Stomach (tissue), 9 donors: ENCODE results near the gene OBSCN. TPM values are rescaled to one million over a fixed set of nuclear protein-coding genes. Genes with fewer than 3 reads are reported as not detected.

Experiments
- DNase-seq, 2 donors: peaks; one replicate each; pipeline versions ENCODE4 v3.0.0 to v3.0.0-alpha.2; 2013 to 2019
- H3K27ac ChIP-seq, 5 donors: fragments of 200-600 bp in 4 of 5; sonication (generic) in 4 of 5; one replicate each; pipeline ENCODE4 v1.5.1; 2013 to 2019; ENCODE audit warnings: mild to moderate bottlenecking in 1 of 5, moderate library complexity in 1 of 5
- H3K27me3 ChIP-seq, 3 donors: fragments of 200-600 bp; sonication (generic); one replicate each; pipeline ENCODE4 v1.5.1; 2017 to 2019; ENCODE audit warnings: mixed run types in 1 of 3
- H3K36me3 ChIP-seq, 4 donors: fragments of 200-600 bp; sonication (generic); 1 replicate in 3 of 4; 2 replicates in 1 of 4; pipeline ENCODE4 v1.5.1; 2016 to 2019
- H3K4me1 ChIP-seq, 4 donors: fragments of 200-600 bp; sonication (generic); one replicate each; pipeline ENCODE4 v1.5.1; 2016 to 2019
- H3K4me3 ChIP-seq, 4 donors: fragments of 200-600 bp; sonication (generic) in 3 of 4; one replicate each; pipeline ENCODE4 v1.5.1; 2016 to 2019; ENCODE audit warnings: mild to moderate bottlenecking in 1 of 4
- H3K9me3 ChIP-seq, 4 donors: fragments of 200-600 bp; sonication (generic); one replicate each; pipeline ENCODE4 v1.5.1; 2016 to 2019
- EP300 ChIP-seq: sonication (generic); formaldehyde crosslinking; IDR thresholded peaks from one replicate; pipeline ENCODE4 v1.6.1; 2017; ENCODE audit warnings: antibody characterized with exemption
- POLR2A ChIP-seq, 4 donors: fragments of 450-650 bp; IDR thresholded peaks; one replicate each; pipeline ENCODE4 v1.6.1; 2016; ENCODE audit warnings: antibody characterized with exemption in 4 of 4, control low read depth in 2 of 4, mild to moderate bottlenecking in 1 of 4, moderate library complexity in 1 of 4
- POLR2AphosphoS5 ChIP-seq, 3 donors: sonication (generic); formaldehyde crosslinking; IDR thresholded peaks; one replicate each; pipeline ENCODE4 v1.6.1; 2016; ENCODE audit warnings: antibody characterized with exemption in 3 of 3
- WGBS, 5 donors: extraction: QIAGEN DNeasy Blood & Tissue Kit in 3 of 5; methylation state at CpG; one replicate each; pipeline versions ENCODE4 v1.1.5 to v1.1.7; 2013 to 2018; 5-methylcytosine and 5-hydroxymethylcytosine counted together
- intact Hi-C: fragments of 100-400 bp; cut with DNase I; formaldehyde crosslinking; loops from one replicate; pipeline ENCODE4 v1.15.1; 2023; ENCODE audit warnings: low total_unique reads
- polyA plus RNA-seq, 3 donors: library from polyadenylated mRNA; stranded (reverse); fragments of 200-250 nt; gene quantifications; one replicate each; pipeline ENCODE4 v1.2.3, GENCODE V29; 2013
- total RNA-seq, 5 donors: library from RNA; depleted of rRNA; stranded (reverse); fragments of >200 nt; gene quantifications; one replicate each; pipeline versions ENCODE4 v1.1.0 to v1.2.3, GENCODE V29; 2014 to 2016
- TF ChIP-seq, protein P1 (sequence below), 7 experiments: fragments of 450-650 bp in 4 of 7; fragments of 200-600 bp in 3 of 7; sonication (generic) in 3 of 7; IDR thresholded peaks; one replicate each; pipeline ENCODE4 v1.5.1; 2016 to 2019; ENCODE audit warnings: antibody characterized with exemption in 7 of 7, control low read depth in 2 of 7, mild to moderate bottlenecking in 1 of 7
- donor health status: healthy with polysubstance abuse.
- donor health status: Bipolar disorder and iron deficiency.
- donor health status: healthy.

OBSCN gene
- total and polyA plus RNA-seq, 8 donors: 7.2 to 111 (median 24.7) TPM

DNA sequence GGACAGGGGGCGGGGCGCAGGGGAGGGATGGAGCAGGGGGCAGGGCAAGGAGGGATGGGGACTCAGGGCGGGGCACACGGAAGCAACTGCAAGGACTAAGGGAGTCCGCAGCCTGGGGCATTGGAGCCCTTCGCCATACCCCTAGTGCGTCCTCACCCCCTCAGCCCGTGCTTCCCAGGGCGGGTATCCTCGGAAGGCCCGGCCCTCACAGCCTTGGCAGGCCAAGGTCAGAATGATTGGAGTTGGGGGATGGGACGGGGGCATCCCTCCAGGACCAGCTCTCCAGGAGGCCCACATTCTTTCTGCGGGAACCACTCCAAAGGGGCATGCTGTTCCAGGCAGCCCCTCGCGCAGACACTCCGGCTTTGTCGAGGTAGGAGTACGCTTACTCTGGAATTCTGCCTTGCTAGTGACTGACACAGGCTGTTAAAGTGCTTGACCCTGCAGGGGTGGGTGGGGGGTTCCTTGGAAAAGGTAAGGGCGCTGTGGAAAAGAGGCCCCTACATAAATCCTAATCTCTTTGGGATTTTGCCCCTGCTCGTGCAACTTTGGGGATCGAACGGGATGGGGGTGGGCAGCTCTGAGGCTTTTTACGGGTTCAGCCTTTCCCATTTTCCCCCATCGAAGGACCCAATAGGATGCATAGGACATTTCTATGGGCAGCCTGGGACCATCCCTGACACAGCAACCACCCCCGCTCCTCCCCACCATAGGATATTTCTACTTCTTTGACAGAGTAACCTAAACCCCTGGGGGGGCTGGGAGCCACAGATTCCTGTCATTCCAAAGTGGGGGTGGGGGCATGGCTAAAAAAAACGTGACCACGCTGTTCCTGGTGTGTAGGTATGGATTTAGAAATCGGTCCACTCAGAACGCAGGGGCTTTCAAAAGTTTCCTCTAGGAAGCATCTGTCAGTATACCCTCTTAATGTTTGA lies 199.5 kb downstream of the OBSCN start:
- WGBS, 5 donors: 21 to 29% (median 23%) methylated on average over 26 to 29 of the region's 29 CpGs
- Histone ChIP-seq H3K27ac (peak overlapping the region; percentile 59 to 96 (median 86)), H3K27me3 (no peaks in the 10 kb centered on the region), H3K36me3 (peaks cover 4 to 35% (median 15%) of the 10 kb centered on the region in 4 donors), H3K4me1 (peaks cover 17 to 58% (median 52%) of the 10 kb centered on the region in 4 donors), H3K4me3 (peak overlapping the region; percentile 65 to 81 (median 78)), H3K9me3 (no peaks in the 10 kb centered on the region)
- intact Hi-C loops: no loop called here
- no peak for DNase-seq
- TF ChIP-seq EP300: no peak
- no peak for TF ChIP-seq POLR2A (IDR thresholded peaks at IDR 0.05)
- TF ChIP-seq POLR2AphosphoS5 (IDR thresholded peaks at IDR 0.05): no peak
- TF ChIP-seq, protein P1, sequence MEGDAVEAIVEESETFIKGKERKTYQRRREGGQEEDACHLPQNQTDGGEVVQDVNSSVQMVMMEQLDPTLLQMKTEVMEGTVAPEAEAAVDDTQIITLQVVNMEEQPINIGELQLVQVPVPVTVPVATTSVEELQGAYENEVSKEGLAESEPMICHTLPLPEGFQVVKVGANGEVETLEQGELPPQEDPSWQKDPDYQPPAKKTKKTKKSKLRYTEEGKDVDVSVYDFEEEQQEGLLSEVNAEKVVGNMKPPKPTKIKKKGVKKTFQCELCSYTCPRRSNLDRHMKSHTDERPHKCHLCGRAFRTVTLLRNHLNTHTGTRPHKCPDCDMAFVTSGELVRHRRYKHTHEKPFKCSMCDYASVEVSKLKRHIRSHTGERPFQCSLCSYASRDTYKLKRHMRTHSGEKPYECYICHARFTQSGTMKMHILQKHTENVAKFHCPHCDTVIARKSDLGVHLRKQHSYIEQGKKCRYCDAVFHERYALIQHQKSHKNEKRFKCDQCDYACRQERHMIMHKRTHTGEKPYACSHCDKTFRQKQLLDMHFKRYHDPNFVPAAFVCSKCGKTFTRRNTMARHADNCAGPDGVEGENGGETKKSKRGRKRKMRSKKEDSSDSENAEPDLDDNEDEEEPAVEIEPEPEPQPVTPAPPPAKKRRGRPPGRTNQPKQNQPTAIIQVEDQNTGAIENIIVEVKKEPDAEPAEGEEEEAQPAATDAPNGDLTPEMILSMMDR (IDR thresholded peaks at IDR 0.05): no peak

DNA sequence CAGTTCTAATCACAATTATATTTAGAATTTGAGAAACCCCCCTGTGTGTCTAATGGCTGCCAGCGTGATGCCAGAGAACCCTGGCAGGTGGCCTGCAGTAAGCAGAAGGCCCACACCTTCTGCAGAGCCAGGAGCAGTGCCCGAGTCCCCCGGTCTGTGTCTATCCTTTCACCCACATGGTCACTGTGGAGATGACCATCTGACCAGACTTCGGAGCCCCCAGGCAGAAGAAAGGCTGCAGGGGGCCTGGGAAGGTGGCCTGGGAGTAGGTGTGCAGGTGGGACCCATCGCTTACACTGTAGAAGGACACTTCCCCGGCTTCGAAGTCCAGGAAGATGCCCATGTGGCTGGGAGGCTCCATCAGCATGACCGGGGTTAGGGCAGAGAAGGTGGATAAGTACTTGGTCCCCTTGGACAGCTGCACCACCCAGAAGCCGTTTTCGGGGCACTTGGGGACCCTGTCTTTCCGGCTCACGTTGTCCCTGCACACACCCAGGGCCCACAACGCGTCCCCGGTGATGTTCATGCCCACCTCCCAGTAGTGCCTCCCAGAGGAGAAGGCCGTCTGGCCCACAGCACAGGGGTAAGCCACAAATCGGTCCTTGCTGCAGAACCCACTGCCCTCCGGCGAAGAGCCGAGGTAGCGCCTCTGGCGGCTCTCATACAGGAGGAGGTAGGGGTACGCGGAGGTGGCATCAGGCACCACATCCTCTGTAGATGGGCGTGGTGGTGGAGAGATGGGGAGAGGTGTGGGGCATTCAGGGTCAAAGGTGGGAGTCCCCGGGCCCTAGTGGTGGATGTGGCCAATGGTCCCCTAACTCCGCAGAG lies 200.4 kb downstream of the OBSCN start:
- 91 to 96% (median 95%) methylated on average over 17 to 27 of the region's 27 CpGs for WGBS, 5 donors
- H3K27ac ChIP-seq: peak overlapping the region in 1 of 5 donors; percentile 88
- intact Hi-C loops: no loop called here
- peaks cover 0 to 26% (median 11%) of the 10 kb centered on the region in 4 donors for H3K36me3 ChIP-seq
- DNase-seq: peak in 1 of 2 donors; percentile 2
- no peaks in the 10 kb centered on the region for H3K27me3 ChIP-seq
- H3K4me1 ChIP-seq: peaks cover 17 to 50% (median 46%) of the 10 kb centered on the region in 4 donors
- peak overlapping the region in 1 of 4 donors; percentile 79 for H3K4me3 ChIP-seq
- TF ChIP-seq POLR2A (IDR thresholded peaks at IDR 0.05) (no peak), EP300 (no peak), POLR2AphosphoS5 (IDR thresholded peaks at IDR 0.05) (no peak)
- TF ChIP-seq, protein P1 (IDR thresholded peaks at IDR 0.05): no peak
- H3K9me3 ChIP-seq: no peaks in the 10 kb centered on the region

DNA sequence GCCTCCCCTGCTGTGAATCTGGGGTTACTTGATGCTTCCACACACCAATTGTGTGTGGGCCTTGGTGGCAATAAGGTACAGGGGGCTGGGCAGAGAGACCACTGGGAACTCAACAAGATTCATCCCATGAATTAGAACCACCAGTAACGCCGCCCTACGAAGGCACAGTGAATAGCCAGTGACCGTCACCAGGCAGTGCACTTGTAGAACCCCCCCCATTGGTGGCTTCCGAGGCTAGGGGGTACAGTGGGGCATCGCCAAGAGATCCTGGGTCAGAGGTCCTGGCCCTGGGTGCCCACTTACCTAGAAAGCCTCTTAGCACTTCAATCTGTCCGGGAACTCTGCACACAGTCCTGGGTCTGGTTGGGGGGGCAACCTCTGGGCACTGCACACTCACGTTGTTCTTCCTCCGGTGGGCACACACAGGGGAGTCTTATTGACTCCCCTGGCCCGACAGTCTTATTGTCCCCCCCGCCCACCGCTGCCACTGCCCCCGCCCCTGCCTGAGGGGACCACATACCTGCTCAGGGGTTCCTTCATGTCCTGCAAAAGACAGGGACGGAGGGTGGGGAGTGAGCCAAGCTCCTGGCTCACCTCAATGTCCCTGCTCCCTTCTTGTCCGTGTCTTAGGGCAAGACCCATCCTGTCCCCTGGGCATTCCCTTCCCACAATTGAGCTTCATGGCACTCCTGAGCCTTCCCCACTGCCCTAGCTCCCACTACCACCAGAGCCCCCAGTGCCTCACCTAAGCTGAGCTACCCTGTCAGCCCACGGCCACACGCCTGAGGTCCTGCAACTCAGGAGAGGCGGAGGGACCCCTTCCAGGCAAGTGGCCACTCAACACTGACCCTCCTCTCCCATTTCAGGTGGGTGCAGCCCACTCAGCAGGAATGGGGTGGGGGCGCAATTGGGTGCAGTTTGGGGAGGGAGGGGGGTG lies 201.3 kb downstream of the OBSCN start:
- WGBS, 5 donors: 91 to 95% (median 95%) methylated on average over 9 to 19 of the region's 19 CpGs
- Histone ChIP-seq H3K27me3 (no peaks in the 10 kb centered on the region), H3K4me3 (no peak overlapping the region), H3K9me3 (no peaks in the 10 kb centered on the region), H3K4me1 (peaks cover 17 to 41% (median 37%) of the 10 kb centered on the region in 4 donors), H3K36me3 (peaks cover 0 to 19% (median 11%) of the 10 kb centered on the region in 4 donors), H3K27ac (no peak overlapping the region)
- DNase-seq: no peak
- intact Hi-C loops: no loop called here
- TF ChIP-seq POLR2A (IDR thresholded peaks at IDR 0.05) (no peak), EP300 (no peak), POLR2AphosphoS5 (IDR thresholded peaks at IDR 0.05) (no peak)
- TF ChIP-seq, protein P1 (IDR thresholded peaks at IDR 0.05): no peak
